Osteoblast (primary cell): ENCODE results near the gene UPF2. TPM values are rescaled to one million over a fixed set of nuclear protein-coding genes. Genes with fewer than 3 reads are reported as not detected.

ENCODE experiments used
- DNase-seq: peaks from one replicate; pipeline ENCODE4 v3.0.0; 2011; ENCODE audit warnings: low spot score, mixed read lengths; ENCODE audit not compliant: insufficient read length; ENCODE audit errors: missing footprints
- H2AFZ ChIP-seq: 2 replicates; pipeline ENCODE4 v1.6.0; 2011; ENCODE audit warnings: mild to moderate bottlenecking, low read length
- H3K27ac ChIP-seq: 2 replicates; pipeline ENCODE4 v1.5.1; 2011; ENCODE audit warnings: mild to moderate bottlenecking, low read depth, low read length, moderate library complexity
- H3K27me3 ChIP-seq: 2 replicates; pipeline ENCODE4 v1.6.0; 2012; ENCODE audit warnings: mild to moderate bottlenecking, control low read depth, inconsistent platforms, low read length, moderate library complexity; ENCODE audit not compliant: insufficient read depth
- H3K36me3 ChIP-seq: 2 replicates; pipeline ENCODE4 v1.5.1; 2011; ENCODE audit warnings: mild to moderate bottlenecking, low read length, control low read depth, moderate library complexity; ENCODE audit not compliant: insufficient read depth
- H3K4me1 ChIP-seq: 2 replicates; pipeline ENCODE4 v1.5.1; 2011; ENCODE audit warnings: mild to moderate bottlenecking, low read length, control low read depth, moderate library complexity; ENCODE audit not compliant: insufficient read depth
- H3K4me2 ChIP-seq: 2 replicates; pipeline ENCODE4 v1.6.0; 2011; ENCODE audit warnings: mild to moderate bottlenecking, low read length; ENCODE audit not compliant: insufficient read depth
- H3K4me3 ChIP-seq: fragments of 200-600 bp; sonication (generic); 3 replicates; pipeline ENCODE4 v1.5.1; 2012; ENCODE audit warnings: mild to moderate bottlenecking, low read length, inconsistent platforms; ENCODE audit not compliant: insufficient read depth
- H3K79me2 ChIP-seq: 2 replicates; pipeline ENCODE4 v1.6.0; 2012; ENCODE audit warnings: mild to moderate bottlenecking, low read length, control low read depth, inconsistent platforms; ENCODE audit not compliant: insufficient read depth
- H3K9me3 ChIP-seq: 2 replicates; pipeline ENCODE4 v1.5.1; 2011; ENCODE audit warnings: low read depth, low read length, control low read depth
- H4K20me1 ChIP-seq: 2 replicates; pipeline ENCODE4 v1.6.0; 2012; ENCODE audit warnings: mild to moderate bottlenecking, low read length, control low read depth; ENCODE audit not compliant: insufficient read depth
- total RNA-seq: library from RNA; depleted of rRNA; stranded (reverse); fragments of >200 nt; gene quantifications from 2 replicates; pipeline ENCODE4 v1.2.3, GENCODE V29; 2012
- TF ChIP-seq, protein P1 (sequence below): IDR thresholded peaks from 2 replicates; pipeline ENCODE4 v1.5.1; 2011; ENCODE audit warnings: mild to moderate bottlenecking, low read depth, low read length, moderate library complexity; ENCODE audit errors: extremely low read depth

Gene UPF2
- total RNA-seq, 1 donor: 15.9 TPM

DNA sequence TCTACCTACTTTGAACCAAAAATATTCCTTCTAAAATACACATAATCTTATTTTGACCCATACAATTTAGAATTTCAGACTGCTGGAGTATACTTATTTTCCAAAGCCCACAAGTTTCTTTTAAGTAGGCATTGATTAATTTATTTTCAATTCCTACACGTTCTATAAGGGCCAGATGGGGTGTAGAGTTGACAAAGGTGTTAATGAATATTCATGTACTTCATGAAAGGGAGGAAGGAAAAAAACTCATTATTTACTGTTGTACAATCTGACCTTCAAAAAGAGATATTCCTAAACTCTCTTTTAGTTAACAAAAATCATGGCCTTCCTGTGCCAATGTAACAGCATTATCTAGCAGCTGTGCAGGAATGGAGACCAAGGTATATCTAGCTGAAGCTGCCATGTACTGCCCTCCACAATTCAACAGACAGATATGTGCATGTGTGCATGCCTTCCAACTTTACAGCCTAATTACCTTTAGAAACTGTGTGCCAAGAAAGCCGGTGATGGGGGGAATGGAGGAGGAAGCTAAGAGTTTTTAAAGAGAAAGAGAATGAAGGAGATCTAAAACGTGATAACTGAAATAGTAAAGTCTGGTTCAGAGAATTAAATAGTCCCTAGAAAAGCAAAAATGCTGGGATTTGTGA, 108.9 kb downstream of the UPF2 start:
- TF ChIP-seq, protein P1, sequence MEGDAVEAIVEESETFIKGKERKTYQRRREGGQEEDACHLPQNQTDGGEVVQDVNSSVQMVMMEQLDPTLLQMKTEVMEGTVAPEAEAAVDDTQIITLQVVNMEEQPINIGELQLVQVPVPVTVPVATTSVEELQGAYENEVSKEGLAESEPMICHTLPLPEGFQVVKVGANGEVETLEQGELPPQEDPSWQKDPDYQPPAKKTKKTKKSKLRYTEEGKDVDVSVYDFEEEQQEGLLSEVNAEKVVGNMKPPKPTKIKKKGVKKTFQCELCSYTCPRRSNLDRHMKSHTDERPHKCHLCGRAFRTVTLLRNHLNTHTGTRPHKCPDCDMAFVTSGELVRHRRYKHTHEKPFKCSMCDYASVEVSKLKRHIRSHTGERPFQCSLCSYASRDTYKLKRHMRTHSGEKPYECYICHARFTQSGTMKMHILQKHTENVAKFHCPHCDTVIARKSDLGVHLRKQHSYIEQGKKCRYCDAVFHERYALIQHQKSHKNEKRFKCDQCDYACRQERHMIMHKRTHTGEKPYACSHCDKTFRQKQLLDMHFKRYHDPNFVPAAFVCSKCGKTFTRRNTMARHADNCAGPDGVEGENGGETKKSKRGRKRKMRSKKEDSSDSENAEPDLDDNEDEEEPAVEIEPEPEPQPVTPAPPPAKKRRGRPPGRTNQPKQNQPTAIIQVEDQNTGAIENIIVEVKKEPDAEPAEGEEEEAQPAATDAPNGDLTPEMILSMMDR: no peak
- DNase-seq: peak; percentile 50
- Histone ChIP-seq H2AFZ (no peak overlapping the region), H3K79me2 (no peaks in the 10 kb centered on the region), H3K4me3 (no peak overlapping the region), H4K20me1 (no peaks in the 10 kb centered on the region), H3K4me1 (no peaks in the 10 kb centered on the region), H3K4me2 (no peak overlapping the region), H3K36me3 (peaks cover 46% of the 10 kb centered on the region), H3K9me3 (no peaks in the 10 kb centered on the region), H3K27me3 (no peaks in the 10 kb centered on the region), H3K27ac (no peak overlapping the region)

DNA sequence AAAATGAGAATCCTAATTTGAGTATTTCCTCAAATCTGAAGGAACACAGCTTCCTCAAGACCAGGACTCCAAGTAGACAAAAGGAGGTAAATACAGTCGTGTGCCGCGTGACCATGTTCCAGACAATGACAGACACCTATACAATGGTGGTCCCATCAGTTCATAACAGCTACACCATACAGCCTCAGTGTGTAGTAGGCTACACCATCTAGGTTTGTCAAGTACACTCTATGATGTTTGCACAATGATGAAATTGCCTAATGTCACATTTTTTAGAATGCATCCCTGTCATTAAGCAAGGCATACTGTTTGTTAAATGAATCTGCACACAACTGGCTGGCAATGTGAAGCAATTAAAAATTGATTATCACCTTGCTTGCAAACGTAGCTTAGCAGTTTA, 111.6 kb downstream of the UPF2 start:
- H3K27me3 ChIP-seq: no peaks in the 10 kb centered on the region
- no peaks in the 10 kb centered on the region for H3K4me1 ChIP-seq
- H4K20me1 ChIP-seq: no peaks in the 10 kb centered on the region
- peaks cover 63% of the 10 kb centered on the region for H3K36me3 ChIP-seq
- no peak overlapping the region for H3K27ac ChIP-seq
- H3K79me2 ChIP-seq: no peaks in the 10 kb centered on the region
- H3K4me2 ChIP-seq: no peak overlapping the region
- no peak overlapping the region for H3K4me3 ChIP-seq
- DNase-seq: no peak
- H3K9me3 ChIP-seq: no peaks in the 10 kb centered on the region
- no peak overlapping the region for H2AFZ ChIP-seq
- TF ChIP-seq, protein P1: no peak

DNA sequence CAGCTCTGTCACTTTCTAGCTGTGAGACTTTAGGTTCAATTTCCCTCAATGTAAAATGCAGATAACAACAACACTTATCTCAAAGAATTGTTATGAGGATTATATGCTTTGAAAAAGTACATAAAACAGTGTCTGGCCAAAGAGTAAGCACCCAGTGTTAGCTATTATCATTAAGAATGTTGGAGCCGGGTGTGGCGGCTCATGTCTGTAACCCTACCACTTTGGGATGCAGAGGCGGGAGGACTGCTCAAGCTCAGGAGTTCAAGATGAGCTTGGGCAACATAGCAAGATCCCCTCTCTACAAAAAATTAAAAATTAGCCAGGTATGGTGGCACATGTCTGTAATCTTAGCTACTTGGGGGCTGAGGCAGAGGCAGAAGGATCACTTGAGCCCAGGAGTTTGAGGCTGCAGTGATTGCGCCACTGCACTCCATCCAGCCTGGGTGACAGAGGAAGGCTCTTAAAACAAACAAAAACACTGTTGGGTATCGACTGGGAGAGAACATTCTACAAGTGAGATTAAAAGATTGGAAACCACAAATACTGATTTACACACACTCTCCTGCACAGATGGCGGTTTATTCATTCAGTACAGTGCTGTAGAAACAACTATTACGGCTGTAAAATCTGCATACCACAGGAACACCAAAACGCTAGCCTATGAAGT, 112.2 kb downstream of the UPF2 start:
- no peak overlapping the region for H2AFZ ChIP-seq
- H3K4me1 ChIP-seq: no peaks in the 10 kb centered on the region
- TF ChIP-seq, protein P1: no peak
- no peaks in the 10 kb centered on the region for H3K79me2 ChIP-seq
- H3K27ac ChIP-seq: no peak overlapping the region
- H3K9me3 ChIP-seq: no peaks in the 10 kb centered on the region
- H3K4me2 ChIP-seq: no peak overlapping the region
- peaks cover 63% of the 10 kb centered on the region for H3K36me3 ChIP-seq
- H4K20me1 ChIP-seq: no peaks in the 10 kb centered on the region
- H3K4me3 ChIP-seq: no peak overlapping the region
- no peak for DNase-seq
- H3K27me3 ChIP-seq: no peaks in the 10 kb centered on the region

DNA sequence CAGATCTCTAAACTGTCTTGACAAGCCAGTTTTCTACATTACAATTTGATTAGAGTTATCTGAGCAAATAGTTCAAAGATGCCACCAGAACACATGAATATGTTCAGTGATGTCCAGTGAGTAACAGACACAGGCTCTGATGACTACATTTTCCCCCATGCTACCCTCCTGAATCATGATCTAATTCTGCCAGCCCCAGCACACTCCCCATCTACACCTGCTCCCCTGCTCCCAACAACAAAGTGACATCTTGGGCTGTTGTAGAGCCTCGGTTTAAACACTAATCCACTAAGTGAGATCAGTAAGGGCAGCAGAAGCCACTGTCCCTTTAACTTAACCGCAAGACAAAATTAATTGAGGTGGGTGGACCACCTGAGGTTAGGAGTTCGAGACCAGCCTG, 114.9 kb downstream of the UPF2 start:
- Histone ChIP-seq H3K4me1 (no peaks in the 10 kb centered on the region), H3K9me3 (no peaks in the 10 kb centered on the region), H3K4me2 (no peak overlapping the region), H2AFZ (no peak overlapping the region), H3K27ac (no peak overlapping the region), H3K4me3 (no peak overlapping the region), H4K20me1 (no peaks in the 10 kb centered on the region), H3K36me3 (peaks cover 63% of the 10 kb centered on the region), H3K27me3 (no peaks in the 10 kb centered on the region), H3K79me2 (no peaks in the 10 kb centered on the region)
- DNase-seq: no peak
- TF ChIP-seq, protein P1: no peak
